Neural progenitor cell (in vitro differentiated cells): ENCODE data around the gene MEGF9.

ENCODE experiments used
- CTCF ChIP-seq: fragments of 200-600 bp; sonication (generic); IDR thresholded peaks from 2 replicates; pipeline ENCODE4 v1.5.1; 2017; ENCODE audit warnings: antibody characterized with exemption, mild to moderate bottlenecking
- EZH2 ChIP-seq: fragments of 200-600 bp; sonication (generic); IDR thresholded peaks from 2 replicates; pipeline ENCODE4 v1.6.1; 2017; ENCODE audit warnings: antibody characterized with exemption, mild to moderate bottlenecking, moderate library complexity
- EZH2phosphoT487 ChIP-seq: fragments of 200-600 bp; sonication (generic); IDR thresholded peaks from 2 replicates; pipeline ENCODE4 v1.6.1; 2017; ENCODE audit warnings: antibody characterized with exemption

GRCh38 chr9:120559546-120559945 is 154.7 kb downstream of the MEGF9 start:
- TF ChIP-seq CTCF, result no peak
- no peak for TF ChIP-seq EZH2
- no peak for TF ChIP-seq EZH2phosphoT487
